Activated CD8-positive, alpha-beta memory T cell treated with anti-CD3 and anti-CD28 coated beads for 4 hours (primary cell): ENCODE data around the gene CALY.
"Not testable (repeated sequence)": the region's sequence is repeated elsewhere in the genome, so short reads cannot be mapped to it uniquely, and the experiment has no call there.

Experiments
- DNase-seq, 2 donors: peaks; one replicate each; pipeline ENCODE4 v3.0.0-alpha.2; 2020; ENCODE audit warnings: low read depth in 2 of 2

CALY gene, protein sequence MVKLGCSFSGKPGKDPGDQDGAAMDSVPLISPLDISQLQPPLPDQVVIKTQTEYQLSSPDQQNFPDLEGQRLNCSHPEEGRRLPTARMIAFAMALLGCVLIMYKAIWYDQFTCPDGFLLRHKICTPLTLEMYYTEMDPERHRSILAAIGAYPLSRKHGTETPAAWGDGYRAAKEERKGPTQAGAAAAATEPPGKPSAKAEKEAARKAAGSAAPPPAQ

GRCh38 chr10:133336577-133337369, at the start of gene CALY:
Gene CALY, minus strand, starts transcription at chr10:133336896. Its CDS starts 7,907 bp downstream, at chr10:133328989.
- DNase-seq = peak; percentile 55 to 57

DNA sequence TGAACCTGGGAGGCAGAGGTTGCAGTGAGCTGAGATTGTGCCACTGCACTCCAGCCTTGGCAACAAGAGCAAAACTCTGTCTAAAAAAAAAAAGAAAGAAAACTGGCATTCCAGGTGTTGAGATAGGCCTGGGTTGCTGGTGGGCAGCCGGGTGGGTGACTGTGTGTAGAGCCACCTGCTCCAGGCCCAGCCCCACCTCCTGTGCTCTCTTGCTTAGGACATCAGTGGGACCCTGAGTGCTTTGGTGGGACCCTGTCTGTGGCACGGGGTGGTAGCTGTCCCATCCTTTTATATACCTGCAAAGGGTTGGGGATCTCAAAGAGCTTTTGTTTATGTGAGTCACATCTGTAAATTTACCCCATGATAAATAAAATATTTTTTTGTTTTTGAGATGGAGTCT, 48.5 kb upstream of the CALY start:
- no peak for DNase-seq

- no peak for DNase-seq
Observed at GRCh38 chr10:133384071-133384470, 47.4 kb upstream of the CALY start.

DNA sequence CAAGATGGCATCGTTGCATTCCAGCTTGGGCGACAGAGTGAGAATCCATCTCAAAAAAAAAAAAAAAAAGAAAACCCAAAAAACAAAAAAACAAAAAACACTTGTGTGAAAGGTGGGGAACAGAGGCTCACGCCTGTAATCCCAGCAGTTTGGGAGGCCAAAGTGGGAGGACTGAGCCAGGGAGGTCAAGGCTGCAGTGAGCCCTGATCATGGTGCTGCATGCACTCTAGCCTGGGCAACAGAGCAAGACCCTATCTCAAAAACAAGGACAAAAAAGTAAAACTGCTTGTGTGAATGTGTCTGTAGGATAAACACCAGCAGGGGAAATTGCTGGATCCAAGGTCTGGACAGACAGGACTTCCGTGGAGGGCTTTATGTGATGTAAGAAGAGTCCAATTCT, 46.9 kb upstream of the CALY start:
- DNase-seq = no peak

- no peak for DNase-seq
Observed at GRCh38 chr10:133381036-133381435, 44.3 kb upstream of the CALY start.

- DNase-seq = no peak
Observed at GRCh38 chr10:133379801-133380666, 43.3 kb upstream of the CALY start.

DNA sequence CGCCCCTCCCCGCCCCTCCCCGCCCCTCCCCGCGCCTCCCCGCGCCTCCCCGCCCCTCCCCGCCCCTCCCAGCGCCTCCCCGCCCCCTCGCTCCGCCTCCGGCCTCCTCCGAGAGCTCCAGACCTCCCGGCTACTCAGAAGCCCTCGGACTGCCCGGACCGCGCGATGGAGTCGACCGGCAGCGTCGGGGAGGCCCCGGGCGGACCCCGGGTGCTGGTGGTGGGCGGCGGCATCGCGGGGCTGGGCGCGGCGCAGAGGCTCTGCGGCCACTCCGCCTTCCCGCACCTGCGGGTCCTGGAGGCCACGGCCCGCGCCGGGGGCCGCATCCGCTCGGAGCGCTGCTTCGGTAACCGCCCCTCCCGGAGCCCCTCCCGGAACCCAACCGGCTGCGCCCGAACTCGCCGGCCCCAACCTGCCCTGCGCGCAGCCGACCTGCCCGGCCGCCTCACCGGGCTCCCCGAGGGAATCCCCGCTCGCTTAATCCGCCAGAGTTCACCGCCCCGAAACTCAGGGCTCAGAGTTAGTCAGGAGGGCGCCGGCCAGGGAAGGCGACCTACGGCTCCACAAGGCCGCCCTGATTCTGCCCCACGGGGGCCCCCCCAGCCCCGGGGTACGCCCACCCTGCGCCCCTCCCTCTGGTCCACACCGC, 42.6 kb upstream of the CALY start, which contains the start of gene PAOX:
Gene PAOX, plus strand, starts transcription at position 111 of the 649 bp plus-strand sequence. Its CDS starts 55 bp downstream, at position 166.
- peak in 1 of 2 donors; percentile 27 for DNase-seq

DNA sequence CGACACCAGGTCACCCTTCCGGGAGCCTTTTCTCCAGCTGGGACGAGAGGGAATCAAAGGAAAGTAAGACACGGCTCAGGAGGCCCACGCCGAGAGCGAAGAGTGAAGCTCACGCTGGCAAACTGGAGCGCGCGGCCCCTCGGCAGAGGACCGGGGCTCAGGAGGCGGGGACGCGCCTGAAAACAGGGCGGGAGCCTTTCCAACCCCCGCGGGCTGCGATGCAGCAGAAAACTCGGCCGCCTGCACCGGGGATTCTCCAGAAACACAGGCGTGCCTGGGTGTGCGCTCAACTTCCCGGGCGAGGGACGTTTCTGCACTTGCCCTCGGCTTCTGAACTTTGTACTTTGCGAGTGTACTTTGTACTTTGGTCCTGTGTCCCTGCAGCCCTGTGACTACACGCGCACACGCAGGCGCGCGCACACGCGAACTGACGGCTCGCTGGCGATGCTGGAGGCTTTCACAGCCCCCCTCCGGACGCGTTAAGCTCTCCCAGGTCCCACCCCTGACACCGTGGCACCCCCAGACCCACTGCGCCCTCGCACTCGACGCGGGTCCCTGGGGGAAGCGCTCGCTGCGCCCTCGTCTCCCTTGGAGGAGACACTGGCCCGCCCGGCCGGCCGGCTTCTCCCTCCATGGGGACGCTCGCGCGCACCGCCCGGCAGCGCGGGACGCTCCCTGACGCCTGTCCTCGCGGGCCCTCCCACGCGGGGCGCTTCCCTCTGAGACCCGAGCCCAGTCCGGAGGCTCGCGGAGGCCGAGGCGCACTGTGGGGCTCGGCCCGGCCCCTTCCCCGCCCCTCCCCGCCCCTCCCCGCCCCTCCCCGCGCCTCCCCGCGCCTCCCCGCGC, 41.8 kb upstream of the CALY start:
- DNase-seq = no peak

DNA sequence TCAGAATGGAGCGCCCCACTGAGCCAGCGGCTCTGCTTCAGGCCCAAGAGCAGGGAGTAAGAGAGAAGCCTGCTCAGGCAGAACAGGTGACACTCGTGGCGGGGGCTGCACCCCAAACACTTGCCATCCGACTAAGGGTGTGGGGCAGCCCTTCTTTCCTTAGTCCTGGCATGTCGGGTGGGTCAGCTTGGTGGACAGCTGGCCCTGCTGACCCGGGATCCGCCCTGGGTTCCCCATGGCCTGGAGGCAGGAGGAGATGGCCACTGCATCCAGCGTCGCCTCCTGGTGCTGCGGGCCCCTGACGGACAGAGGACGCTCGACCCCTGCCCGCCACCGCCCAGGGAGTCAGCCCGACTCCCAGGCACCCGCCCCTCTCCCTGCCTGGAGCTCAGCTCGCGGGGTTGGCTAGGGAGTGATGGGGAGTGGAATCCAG, 41.1 kb upstream of the CALY start:
- DNase-seq = no peak

GRCh38 chr10:133377025-133377817, 40.5 kb upstream of the CALY start:
- no peak for DNase-seq

DNA sequence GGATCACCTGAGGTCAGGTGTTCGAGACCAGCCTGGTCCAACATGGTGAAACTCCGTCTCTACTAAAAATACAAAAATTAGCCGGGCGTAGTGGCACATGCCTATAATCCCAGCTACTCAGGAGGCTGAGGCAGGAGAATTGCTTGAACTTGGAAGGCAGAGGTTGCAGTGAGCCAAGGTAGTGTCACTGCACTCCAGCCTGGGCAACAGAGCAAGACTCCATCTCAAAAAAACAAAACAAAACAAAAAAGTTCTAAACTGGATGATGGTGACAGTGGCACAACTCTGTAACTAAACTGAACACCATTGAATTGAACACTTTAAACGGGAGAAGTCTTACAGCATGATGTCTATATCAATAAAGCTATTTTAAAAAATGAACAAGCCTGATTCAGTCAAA, 39.5 kb upstream of the CALY start:
- DNase-seq = not testable (repeated sequence)

GRCh38 chr10:133375357-133376115, 38.8 kb upstream of the CALY start:
- DNase-seq = no peak

- peak; percentile 82 to 84 for DNase-seq
Observed at GRCh38 chr10:133373174-133374090, 36.7 kb upstream of the CALY start, which contains the start of gene ECHS1. Gene ECHS1, minus strand, starts transcription at chr10:133373354. Its CDS starts 21 bp downstream, at chr10:133373333.

DNA sequence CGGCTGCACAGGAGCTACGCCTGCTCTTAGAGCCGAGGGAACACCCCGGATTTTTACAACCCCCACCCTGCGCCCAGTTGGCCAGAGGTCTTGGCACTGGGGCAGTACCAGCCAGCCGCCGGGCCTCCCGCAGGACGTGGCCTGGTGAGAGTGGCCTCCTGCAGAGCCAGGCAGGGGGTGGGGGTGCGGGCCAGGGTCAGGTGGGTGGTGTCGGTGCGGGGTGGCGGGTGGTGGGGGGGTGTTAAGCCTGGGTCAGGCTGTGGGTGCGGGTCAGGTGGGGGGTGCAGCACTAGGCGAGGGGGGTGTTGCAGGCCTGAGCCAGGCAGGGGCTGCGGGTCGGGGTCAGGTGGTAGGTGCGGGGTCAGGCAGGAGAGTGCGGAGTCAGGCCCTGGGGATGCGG, 35.8 kb upstream of the CALY start:
- no peak for DNase-seq

DNA sequence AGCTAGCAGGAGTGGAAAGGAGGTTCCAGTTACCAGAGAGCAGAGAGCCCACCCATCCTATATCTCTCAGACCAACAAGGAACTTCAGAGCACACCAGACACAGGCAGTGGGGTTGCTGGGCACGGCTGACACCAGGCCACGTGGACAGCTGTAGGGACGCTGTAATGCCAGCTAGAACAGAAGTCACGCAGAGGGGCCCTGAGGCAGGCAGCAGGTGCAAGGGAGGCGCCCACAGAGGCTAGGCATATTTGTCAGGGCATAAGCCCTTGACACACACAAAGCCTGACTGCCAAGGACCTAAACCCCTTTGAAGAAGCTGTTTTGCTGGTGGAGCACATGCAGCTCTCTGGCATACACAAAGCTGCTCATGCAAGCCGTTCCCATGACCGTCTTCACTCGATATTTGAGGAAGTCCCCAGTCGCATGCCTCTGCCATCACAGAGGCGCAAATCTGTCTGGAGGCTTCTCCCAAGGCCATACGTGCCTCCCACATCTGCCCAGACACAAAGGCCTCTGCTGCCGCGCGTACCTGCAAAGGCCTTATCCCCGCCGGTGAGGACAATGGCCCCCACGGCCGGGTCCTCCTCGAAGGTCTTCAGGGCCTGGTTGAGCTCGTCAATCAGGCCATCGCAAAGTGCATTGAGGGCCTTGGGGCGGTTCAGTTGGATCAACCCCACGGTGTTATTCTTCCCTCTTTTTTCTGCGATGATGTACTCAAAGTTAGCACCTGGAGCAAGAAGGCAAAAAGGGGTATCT, 33.5 kb upstream of the CALY start:
- no peak for DNase-seq

DNA sequence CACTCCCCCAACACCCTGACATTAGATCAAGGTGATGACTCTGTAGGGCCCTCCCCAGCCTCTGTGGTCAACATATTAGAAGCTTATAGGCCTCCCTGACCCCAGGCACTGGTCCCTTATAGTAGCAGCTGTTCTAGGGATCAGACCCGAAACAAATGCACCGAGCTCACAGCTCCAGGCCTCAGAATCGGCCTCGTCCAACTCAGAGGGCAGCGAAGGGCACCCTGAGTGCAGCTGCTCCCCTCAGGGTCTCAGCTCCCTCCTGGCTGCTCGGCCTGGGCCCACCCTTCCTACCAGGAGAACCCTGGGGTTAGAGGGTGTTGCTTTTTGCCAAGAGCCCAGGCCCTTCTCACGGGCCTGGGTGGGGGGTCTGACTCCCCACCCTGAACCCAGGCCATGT, 31.5 kb upstream of the CALY start:
- no peak for DNase-seq

- not testable (repeated sequence) for DNase-seq
Observed at GRCh38 chr10:133367461-133367860, 30.8 kb upstream of the CALY start.
